HPDE6-E6E7 (cell line): ENCODE measurements around the gene PNPLA7.
"Not testable (repeated sequence)": the region's sequence is repeated elsewhere in the genome, so short reads cannot be mapped to it uniquely, and the experiment has no call there.

ENCODE experiments used
- DNase-seq: peaks from one replicate; pipeline ENCODE4 v3.0.0; 2011; ENCODE audit warnings: missing footprints; ENCODE audit errors: extremely low spot score

Gene PNPLA7

DNA sequence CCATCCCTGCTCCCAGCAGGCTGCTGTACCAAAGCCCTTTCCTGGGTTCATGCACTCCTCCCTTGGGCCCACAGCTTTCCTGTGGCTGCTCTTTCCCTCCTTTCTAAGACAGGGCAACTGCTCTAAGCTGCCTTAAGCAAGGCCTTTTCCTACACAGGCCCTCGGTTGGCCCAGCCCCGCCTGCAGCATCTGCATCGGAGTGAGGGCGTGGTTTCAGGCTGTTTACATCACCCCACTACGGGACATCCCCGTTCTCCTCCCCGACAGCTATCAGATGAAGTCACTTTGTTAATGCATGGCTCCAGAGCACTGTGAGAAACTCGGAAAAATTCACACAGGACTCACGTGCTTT, 25.1 kb upstream of the PNPLA7 start:
- DNase-seq: no peak

GRCh38 chr9:137574192-137574591, 24.0 kb upstream of the PNPLA7 start:
- no peak for DNase-seq

DNA sequence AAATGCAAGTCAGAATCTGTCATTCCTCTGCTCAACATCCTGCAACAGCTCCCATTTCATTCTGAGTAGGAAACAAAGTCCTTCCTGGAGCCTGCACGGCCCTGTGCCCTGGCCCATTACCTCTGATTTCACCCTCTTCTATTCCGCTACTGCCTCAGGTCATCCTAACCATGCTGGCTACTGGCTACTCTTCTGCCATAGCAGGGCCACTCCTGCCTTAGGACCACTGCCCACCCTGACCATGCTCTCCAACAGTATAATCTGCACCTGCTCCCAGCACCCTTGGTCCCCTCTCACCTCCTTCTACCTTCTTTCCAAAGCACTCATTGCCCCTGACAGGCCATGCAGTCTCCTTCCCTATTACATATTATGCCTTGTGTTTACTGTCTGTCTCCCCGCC, 20.4 kb upstream of the PNPLA7 start:
- no peak for DNase-seq

- no peak for DNase-seq
These were observed 19.5 kb upstream of the PNPLA7 start for GRCh38 chr9:137569609-137570203.

DNA sequence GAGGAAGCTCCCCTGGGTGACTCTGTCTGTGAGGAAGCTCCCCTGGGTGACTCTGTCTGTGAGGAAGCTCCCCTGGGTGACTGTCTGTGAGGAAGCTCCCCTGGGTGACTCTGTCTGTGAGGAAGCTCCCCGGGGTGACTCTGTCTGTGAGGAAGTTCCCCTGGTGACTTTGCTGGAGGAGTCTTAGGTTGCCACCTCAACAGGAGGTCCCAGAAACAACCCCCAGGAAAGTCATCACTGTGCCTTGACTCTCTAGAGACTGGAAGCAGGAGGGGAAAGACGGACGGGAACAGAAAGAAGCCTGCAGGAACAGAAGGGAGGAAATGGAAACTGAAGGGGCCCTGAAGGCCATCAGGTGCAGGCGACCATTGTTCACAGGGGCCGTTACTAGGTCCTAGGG, 18.2 kb upstream of the PNPLA7 start:
- not testable (repeated sequence) for DNase-seq

- no peak for DNase-seq
These were observed 14.7 kb upstream of the PNPLA7 start for GRCh38 chr9:137564817-137565411.

GRCh38 chr9:137564134-137564533, 13.9 kb upstream of the PNPLA7 start:
- no peak for DNase-seq

DNA sequence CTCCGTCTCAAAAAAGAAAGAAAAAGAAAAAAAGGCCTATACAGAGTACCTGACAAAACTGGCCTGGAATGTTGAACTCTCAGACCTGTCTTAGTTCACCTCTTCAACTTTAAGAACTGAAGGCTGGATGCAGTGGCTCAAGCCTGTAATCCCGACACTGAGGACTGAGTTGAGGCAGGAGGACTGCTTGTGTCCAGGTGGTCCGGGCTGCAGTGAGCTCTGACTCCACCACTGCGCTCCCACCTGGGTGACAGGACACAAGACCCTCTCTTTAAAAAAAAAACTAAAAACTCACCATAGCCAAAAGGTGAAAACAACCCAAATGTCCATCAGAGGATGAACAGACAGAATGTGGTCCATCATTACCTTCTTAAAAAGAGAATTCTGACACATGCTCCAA, 7.9 kb upstream of the PNPLA7 start:
- DNase-seq: no peak

DNA sequence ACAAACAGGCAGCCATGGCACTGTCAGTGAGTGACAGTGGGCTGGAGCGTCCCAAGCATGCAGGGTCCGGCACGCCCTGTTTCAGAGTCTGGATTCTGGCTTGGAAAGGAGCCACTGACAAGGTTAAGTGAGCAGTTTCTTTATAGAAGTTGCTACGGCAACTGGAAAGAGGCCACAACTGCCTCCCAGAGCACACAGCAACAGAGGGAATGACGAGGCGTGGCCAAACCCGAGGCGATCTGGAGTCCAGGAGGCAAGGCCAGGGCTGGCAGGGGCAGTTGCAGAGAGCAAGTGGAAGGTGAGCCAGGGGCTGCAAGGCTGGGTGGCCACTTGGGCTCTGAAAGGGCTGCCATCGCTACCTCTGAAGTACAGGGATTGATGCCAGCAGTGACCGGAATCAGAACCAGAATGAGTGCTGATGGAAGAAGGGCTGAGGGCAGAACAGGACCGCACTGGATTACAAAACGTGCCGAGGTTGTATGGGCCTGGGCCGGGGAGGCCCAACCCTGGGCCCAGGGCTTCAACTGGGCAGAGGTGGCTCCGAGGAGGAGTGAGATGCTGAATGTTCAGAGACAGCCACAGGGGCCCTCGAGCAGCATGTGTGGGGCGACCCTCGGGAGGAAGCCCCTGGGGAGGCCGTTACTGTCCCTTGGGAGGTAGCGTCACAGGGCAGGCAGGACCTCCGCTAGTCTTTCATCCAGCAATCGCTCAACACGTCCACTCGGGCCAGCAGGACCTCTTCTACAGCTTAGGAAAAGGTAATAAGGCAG, 6.1 kb upstream of the PNPLA7 start:
- no peak for DNase-seq

DNA sequence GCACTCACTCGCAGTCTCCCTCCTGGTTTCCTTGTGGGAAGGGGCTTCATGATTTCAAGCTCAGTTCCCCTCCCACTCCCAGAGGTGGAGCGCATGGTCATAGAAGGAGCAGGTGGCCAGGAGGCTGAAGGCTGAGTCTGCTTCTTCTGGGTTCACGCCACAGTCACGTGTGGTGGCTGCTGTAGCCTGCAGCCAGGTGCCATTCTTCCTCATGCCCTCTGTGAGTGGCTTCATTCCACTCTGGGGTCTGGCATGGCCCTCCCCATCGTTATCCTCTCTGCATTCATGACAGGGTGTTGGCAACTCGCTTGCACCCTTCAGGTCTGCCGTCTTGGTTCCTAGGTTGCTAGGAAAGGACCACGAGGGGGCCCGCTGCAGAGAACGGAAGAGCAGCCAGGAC, 5.0 kb upstream of the PNPLA7 start:
- no peak for DNase-seq

- DNase-seq: no peak
These were observed 4.1 kb upstream of the PNPLA7 start for GRCh38 chr9:137554349-137554748.

GRCh38 chr9:137553654-137554053, 3.5 kb upstream of the PNPLA7 start:
- DNase-seq: not testable (repeated sequence)

GRCh38 chr9:137552022-137552768, 2.0 kb upstream of the PNPLA7 start:
- DNase-seq: peak; percentile 27

DNA sequence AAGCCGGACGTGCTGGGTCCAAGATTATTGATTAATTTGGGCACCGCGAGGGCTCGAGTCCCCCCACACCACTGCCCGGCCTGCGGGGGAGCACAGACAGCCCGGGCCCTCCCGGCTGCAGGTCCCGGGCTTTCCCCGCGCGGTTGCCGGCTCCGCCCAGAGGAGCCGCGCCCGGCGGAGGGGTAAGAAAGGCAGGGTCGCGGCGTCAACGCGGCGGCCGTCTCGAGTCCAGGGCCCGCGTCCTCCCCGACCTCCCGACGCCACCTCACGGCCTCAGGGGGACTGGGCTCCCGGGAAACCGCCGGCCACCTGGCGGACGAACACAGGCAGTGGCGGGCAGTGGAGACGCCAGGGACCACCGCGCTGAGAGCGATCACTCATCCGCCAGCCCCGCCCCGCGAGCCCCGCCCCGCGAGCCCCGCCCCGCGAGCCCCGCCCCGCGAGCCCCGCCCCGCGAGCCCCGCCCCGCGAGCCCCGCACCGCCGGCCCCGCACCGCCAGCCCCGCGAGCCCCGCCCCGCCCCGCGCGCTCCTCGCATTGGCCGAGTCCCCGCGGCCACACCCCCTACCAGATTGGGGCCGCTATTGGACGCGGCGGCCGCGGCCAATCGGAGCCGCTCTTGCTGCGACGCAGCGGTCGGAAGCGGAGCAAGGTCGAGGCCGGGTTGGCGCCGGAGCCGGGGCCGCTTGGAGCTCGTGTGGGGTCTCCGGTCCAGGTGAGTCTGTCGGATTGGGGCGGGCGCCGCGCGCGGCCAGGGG, 1.2 kb upstream of the PNPLA7 start, which contains the start of gene MRPL41:
Gene MRPL41, plus strand, starts transcription at position 616 of the 758 bp plus-strand sequence. CDS start 203 bp downstream, outside the sequence.
- DNase-seq: peak; percentile 92

- DNase-seq: not testable (repeated sequence)
These were observed 709 bp upstream of the PNPLA7 start for GRCh38 chr9:137550958-137551263.

- no peak for DNase-seq
These were observed 2.3 kb downstream of the PNPLA7 start for GRCh38 chr9:137547687-137548543.

DNA sequence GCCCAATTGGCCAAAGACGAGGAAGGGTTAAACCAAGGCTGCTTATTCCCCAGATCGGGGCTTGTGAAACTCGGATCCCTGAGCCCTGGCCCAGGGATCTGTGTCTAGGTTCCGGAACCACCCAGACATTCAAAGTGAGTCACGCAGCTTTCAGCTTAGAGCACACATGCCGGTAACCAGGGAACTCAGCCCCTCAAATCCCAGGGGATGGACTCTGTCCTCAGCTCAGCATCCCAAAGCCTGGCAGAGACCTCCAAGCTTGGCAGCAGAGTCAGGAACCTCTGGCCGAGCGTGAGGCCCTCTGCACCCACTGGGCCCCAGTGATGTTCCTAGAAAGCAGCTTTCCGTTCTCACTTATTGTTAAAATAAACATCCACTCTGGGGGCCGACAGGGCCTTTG, 5.1 kb downstream of the PNPLA7 start:
- no peak for DNase-seq

GRCh38 chr9:137544176-137544760, 5.9 kb downstream of the PNPLA7 start:
- no peak for DNase-seq

DNA sequence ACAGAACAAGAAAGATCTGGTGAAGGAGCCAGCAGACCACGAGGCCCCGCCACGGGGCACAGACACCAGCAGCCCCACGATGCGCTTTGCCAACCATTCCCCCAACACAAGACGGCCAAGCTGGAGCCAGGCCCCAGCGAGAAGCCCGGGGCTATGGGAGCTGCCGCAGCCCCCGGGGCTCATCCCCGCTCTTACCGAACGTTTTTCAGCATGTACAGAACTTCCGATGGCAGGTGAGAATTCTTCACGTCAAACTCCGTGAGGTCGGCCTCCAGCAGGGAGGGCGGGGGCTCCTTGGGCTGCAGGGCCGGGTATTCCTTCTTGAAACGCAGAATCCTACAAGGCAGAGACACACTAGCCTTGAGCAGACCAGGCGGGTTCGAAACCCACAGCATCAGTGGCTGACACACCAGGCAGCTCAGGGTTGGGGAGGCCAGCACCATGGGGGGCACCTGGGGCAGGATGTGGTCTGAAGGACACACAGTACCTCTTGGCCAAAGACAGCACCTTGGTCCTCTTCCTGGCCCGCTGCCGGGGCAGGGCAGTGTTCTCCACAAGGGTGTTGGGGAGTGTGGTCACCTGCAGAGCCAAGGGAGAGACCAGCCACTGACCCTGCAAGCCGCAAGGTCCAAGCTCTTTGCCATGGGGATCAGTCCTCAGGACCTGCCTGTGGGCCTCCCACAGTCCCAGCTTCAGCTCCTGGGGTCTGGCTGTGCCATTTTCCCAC, 6.8 kb downstream of the PNPLA7 start:
- no peak for DNase-seq

GRCh38 chr9:137542486-137542885, 7.7 kb downstream of the PNPLA7 start:
- no peak for DNase-seq
